NCI-H1694 (cell line): ENCODE measurements around the gene OXGR1.
A peak's percentile ranks its signal among the peaks of the same experiment; 100 is the strongest.
"Not testable (repeated sequence)": the region's sequence is repeated elsewhere in the genome, so short reads cannot be mapped to it uniquely, and the experiment has no call there.

Source experiments
- DNase-seq: peaks from one replicate; lab custom pipeline; 2025; lab: John Stamatoyannopoulos, UW

Gene OXGR1

DNA sequence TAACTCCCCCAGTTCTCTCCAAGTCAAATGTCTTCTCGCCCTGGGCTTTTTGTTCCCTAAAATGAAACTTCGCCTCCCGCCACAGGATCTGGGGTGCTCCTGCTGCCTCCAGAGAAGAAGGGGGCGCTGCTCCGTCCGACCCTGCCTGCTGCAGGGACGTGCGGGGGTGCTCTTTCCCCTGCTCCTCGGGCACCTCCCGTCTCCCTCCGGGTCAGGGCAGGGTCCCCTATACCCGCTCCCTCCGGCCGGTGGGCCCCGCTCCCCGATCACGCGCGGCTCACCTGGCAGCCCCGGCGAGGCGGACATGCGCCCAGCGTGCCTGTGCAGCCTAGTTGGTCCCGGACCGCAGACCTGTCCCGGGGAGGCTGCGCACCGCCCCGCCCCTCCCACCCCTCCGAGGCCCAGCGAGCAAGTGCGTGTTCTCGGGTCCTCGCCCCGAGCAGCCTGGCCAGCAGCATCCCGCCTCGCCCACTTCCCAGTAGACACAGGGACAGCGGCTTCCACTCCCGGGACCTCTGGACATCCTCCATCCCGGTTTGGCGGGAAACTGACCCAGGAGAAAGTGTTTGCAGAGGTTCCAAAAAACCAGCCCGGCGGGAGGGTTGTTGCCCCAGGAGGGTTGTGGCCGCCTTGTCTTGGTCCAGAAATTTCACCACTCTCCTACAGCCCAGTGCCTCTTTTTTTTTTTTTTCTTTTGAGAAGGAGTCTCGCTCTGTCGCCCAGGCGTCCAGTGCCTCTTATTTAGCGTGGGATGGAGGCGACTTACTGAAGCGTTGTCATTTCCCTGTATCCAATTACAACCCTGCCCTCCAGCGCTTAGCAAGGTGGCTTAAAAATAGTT lies at the start of gene OXGR1:
OXGR1 (minus strand) TSS at position 460 of the 841 bp plus-strand sequence. CDS start 6,717 bp downstream, outside the sequence.
- no peak for DNase-seq

DNA sequence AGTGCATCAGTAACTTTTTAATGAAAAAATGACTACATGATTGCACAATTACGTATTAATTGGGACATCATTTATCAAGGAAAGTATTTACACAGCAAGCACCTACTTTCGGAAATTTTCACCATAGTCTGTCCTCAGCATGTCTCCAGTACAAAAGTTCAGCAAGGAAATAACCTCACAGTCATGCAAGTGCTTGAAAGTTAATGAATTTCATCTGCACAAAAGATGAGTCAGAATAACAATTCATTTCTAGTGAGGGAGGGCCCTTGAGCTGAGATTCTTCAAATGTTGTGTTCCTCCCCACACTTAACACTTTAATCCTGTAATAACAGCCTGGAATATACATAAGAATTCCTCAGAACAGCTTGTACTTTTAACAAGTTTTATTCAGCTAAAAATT lies 49.0 kb upstream of the OXGR1 start:
- DNase-seq, result no peak

DNA sequence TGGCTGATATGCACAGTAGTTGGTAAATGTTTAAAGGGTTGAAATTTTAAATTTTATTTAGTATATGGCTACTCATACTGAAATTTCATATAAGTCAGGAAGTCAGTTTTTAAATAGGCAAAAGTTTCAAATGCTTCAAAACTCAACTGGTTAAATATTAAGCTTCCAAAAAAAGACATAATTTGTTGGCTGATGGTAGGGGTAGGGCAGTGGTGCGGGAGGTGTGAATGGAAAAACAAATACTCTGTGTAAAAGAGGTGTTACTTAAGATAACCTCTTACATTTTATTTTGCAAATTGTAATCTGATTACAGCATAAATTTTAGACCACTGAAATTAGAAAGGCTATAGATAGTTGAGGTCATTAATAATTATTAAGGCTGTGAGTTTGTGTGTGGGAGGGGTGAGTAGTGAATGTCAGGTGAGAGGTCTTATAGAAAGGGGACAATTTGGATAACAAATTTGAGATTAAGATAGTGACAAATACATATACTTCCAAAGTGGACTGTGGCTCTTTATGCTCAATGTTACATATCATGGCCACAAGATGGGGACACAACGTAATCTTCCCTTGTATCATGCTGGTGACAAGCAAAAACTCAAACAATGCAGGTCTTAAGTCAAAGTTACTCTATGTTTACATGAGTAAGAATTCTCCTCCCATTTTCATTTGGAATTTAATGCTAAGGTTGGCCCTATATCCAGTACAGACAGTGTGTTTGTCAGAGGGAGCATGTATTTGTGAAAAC lies 36.6 kb upstream of the OXGR1 start:
- DNase-seq, result peak; percentile 1

DNA sequence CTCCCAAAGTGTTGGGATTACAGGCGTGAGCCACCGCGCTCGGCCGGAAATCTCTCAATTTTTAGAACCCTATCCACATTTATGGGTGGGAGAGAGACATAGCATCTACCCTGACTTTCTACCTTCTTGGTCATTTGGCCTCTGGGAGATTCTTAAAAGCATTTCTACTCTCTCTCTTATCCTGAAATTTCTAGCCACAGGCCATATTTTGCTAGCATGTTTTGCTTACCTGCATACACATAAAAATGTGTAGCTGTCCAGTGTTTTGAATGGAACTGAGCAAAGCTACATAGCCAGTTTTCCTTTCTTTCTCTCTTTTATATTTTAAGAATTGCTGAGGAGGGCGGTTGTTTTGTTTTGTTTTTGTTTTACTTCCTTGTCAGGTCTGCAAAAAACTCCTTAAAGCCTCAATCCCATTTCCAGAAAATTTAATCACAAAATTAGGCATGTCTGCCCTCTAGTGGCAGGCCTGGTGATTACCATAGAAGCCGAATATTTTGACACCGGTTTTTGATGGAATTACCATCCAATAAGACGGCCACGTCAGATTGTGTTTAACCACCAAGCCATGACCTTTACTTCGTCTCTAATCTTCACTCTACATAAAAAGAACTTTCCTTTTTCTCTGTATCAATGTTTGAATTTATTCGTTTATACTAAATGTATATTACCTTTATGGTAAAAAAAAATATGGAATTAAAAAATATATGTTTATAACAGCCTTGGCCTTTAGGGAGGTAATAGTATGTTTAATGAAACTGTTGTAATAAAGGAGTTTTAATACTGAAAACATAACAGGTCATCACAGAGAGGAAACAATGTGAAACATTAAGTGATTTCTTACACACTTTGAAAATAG lies 34.4 kb upstream of the OXGR1 start:
- DNase-seq, result peak; percentile 67

DNA sequence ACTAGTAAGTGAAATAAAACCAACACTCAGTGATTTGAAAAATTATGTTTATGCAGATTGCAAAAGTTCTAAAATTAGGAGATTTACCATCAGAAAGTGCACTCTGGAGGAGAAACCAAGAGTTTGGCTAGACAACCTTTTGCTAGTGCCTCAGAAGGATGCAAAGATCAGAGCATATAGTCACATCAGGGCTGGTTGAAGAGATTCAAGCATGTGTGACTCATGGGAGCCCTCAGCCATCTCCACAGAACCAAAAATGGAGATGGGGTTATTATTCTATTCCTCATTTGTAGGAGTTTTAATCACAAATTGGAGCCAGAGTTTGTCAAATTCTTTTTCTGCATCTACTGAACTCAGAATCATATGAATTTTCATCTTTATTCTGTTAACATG lies 32.9 kb upstream of the OXGR1 start:
- DNase-seq, result no peak

DNA sequence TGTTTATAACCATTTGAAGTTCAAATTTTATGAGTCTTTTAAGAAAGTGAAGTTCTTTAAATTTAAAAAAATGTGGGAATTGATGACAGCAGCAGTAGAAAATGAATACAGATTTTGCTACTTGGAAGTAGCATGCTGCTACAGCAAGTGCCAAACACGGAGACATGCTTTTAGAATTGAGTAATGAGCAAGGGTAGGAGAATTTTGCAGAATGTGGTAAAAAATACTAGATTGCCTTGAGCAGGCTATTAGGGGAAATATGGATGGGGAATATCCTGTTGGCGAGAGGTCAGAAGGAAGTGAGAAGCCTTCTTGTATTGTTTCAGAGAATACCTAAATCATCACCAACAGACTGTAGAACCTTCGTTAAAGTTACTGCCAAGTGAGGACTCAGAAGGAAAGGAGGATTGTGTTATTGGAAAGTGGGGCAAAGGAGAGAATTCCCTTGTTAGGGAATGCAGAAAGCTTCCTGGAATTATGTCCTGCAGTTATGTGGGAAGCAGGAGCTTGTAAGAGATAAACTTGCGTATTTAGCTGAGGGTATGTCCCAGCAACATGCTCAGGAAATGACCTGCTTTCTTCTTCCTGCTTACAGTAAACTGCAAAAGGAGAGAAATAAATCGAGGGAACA lies 32.4 kb upstream of the OXGR1 start:
- no peak for DNase-seq

DNA sequence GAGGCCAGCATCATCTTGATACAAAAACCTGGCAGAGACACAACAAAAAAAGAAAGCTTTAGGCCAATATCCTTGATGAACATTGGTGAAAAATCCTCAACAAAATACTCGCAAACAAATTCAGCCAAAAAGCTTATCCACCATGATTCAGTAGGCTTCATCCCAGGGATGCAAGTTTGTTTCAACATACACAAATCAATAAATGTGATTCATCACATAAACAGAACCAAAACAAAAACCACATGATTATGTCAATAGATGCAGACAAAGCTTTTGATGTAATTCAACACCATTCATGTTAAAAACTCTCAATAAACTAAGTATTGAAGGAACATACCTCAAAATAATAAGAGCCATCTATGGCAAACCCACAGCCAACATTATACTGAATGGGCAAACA lies 29.5 kb upstream of the OXGR1 start:
- not testable (repeated sequence) for DNase-seq

DNA sequence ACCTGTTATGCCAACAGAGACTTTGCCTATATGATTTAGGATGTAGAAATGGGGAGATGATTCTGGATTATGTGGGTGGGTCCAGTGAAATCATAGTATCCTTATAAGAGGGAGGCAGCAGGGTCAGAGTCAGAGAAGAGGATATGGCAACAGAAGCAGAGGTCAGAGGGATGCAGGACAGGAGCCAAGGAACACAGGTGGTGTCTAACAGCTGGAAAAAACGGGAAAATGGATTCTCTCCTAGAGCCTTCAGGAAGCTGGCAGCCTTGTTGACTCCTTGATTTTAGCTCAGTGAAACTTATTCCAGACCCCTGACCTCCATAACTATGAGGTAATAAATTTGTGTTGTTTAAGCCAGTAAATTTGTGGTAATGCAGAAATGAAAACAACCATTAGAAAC lies 28.8 kb upstream of the OXGR1 start:
- DNase-seq, result no peak

DNA sequence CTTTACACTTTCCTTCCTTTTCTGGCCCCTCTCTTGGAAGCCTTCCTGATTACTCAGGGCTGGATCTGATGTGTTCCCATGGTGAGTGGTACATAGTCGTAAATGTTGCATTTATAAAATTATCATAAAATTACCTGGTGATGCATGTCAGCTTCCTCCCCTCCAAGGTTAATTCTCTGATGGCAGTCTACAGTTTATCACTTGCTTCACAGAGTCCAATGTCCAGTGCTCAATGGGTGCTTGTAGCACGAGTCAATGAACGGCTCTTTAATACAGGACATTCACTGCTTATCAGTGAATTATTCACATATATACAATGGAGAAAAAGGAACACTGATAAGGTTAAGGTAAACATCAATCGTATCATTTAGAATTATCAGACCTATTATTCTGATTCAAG lies 27.0 kb upstream of the OXGR1 start:
- DNase-seq, result no peak

DNA sequence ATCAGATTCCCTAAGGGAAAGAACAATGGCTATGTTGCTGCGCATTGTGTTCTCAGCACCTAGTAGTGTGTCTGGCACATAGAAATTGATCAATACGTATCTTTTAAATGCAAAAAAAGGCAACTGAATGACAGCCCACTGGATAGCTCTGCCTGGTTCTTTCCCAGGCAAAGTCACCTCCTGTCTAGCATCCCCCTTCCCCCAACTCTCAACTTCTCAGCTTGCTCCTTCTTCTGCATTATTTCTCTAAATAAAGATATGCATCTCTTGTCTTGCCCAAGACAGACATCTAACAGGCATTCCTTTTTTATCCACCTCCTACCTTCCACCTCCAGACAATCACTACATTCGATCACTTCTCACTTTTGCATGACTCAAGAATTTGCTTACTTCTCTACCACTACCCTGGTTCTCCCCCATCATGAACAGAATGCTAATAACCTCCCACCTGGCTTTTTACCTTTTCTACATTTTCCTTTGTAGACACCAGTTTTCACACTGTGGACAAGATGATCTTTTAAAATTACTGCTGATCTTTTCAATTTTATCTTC lies 26.5 kb upstream of the OXGR1 start:
- no peak for DNase-seq

DNA sequence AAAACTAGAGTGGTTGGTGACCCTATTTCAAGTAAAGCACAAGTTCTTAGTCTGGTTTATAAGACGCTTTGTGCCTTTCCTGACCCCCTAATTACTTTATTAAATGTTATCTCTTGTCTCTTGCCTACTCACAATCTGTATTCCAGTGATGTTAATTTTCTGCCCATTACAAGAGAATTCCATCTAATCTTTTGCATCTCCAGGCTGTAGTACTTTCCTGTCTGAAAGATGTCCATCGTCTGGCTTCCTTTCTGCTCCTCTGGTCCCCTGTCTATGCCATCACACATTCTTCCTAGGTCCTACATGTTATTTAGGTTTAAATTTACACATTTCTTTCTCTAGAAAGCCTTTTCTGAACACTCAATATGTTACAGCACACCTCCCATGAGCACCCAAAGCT lies 25.9 kb upstream of the OXGR1 start:
- DNase-seq, result no peak

DNA sequence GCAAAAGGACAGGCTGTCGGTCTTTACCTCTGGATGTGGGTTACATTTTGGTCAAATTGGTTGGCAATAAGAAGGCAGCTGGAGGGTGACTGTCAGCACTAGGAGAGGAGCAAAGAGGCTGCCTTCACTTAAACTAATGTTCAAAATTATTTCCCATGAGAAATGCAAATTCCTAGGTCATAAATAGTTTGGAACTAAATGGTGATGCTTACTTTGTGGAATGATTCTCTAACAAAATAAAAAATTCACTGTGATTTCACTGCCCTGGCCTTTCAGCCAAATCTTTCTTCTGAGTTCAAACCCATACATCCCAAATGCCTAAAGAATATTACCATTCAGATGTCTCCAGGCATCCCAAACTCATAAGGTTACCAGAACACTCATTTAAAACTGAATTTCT lies 25.0 kb upstream of the OXGR1 start:
- DNase-seq, result no peak

DNA sequence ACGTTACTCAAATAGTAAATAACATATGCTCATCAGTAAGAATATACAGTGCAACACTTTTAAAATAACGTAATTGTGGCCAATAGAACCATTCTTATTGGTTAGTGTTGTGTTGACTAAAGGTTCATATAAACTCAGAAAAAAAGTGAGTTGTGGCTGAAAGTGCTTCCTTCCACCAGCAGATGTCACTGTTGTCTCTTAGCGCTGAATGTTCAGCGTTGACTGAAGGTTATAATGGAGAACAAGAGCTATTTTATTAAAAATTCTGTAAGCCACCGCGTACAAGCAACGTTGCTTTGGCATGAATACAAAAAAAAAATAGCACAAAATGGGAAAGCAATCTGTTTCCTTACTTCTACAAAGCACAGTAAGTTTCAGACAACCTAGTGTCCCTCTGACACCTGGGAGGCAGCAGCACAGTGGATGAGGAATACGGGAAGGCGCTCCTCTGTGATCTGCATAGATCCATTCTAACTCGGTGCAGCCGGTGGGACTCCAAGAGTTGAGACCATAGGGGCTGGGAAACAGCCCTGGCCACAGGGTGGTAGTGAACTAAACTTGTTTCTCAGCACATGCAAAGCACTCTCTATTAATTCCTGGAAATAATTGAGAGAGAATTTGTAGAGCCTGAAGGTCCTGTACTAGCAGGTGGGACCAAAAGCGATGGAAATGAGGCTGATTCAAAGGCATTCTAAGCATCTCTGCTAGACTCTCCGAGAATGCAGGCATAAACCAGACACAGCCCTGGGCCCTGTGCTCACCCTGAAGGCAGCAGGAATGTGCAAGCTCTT lies 23.9 kb upstream of the OXGR1 start:
- peak; percentile 42 for DNase-seq

DNA sequence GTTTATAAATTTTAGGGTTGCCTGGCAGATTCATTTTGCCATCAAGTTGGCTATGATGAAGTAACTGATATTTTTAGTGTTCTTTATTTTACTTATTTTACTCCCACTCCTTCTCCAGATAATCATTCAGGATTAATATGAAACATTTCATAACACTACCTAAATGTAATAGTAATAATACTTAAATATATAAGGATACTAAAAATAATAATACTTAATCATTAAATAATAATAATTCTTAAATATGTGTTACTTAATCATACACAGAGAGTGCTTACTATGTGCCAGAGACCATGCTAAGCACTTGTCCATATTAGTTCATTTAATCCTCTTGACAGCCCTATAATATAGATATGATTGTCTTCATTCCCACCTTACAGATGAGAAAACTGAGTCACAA lies 23.0 kb upstream of the OXGR1 start:
- DNase-seq, result no peak

DNA sequence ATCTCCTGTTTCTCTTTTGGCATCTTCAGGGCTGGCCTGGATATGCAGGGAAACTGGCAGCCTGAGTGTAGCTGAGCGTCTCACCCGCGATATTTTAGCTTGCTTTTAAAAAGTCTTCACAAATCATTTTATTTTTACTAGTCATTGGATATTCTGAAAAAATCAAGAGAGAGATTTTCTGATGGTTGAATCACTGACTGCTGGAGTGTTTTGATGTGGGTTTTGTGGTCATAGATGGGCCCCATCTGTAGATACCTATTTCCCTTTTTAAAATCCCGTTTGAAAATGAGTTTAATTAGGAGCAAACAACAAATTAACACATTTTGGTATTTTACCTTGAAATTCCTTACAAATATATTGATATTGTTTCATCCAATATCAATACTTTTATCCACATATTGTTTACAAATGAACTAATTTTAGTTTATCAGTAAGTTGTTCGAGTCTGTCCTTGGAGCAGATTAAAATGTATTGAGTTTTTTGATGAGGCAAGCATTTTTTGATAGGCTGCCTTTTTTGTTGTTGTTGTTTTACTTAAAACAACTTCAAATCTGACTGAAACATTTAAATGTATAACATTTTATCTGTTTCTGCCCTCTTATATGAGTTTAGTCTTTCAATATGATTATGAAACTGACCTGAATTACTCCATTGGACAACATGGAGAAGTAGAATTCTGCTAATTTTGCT lies 21.5 kb upstream of the OXGR1 start:
- no peak for DNase-seq

DNA sequence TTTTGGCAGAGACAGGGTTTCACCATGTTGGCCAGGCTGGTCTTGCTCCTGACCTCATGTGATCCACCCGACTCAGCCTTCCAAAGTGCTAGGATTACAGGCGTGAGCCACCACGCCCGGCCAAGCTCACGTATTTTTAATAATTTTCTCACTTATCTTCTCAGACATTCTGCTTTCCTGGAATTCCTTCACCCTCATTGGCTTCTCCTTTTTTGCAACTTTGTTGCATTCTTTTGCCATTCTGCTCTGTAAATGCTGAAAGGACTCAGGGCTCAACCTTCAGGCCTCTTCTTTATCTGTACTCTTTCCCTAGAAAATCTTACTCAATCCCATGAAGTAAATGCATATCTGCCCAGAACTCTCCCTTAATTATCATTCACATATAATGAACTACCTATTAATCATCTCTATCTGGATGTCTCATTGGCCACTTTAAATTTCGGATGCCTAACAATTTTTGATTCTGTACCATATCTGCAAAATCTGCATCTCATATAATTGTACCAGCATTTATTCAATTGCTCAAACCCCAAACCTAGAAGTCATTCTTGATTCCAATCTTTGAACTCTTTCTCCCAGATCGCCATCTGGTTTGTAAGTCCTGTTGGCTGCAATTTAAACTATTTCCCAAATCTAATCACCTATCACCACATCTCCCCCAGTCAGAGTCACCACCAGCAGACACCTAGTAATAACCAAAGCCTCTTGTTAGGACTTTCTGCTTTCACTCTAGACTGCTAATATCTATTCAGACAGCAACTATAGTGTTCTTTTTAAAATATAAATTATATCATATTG lies 18.2 kb upstream of the OXGR1 start:
- DNase-seq, result no peak

DNA sequence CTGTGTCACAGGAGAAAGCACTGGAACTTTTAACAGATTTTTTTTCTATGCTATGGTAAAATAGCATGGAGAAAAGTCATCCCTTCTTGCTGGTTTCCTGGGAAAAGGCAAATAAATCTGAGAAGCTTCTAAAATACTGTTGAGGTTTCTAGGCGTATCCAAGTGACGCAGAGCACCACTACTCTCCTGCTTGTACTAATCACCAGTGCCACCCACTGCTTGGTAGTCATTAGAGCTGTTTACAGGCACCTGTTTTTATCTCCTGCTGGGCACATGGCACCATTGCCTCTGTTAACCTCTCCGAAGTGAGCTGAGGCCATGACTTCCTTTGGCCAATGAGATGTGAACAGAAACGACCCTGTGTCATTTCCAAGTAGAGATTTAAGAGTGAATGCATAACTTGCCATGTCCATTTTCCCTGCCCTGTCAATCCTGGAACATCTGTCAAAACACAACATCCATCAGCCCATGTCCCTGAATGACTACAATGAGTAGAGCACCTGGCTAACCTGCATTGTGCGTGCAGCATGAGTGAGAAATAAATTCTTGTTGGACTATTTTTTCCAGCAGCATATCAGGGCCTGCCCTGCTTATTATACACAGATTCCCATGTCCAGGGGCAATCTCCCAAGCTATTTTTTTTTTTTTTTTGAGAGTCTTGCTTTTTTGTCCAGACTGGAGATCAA lies 17.3 kb upstream of the OXGR1 start:
- DNase-seq, result no peak

DNA sequence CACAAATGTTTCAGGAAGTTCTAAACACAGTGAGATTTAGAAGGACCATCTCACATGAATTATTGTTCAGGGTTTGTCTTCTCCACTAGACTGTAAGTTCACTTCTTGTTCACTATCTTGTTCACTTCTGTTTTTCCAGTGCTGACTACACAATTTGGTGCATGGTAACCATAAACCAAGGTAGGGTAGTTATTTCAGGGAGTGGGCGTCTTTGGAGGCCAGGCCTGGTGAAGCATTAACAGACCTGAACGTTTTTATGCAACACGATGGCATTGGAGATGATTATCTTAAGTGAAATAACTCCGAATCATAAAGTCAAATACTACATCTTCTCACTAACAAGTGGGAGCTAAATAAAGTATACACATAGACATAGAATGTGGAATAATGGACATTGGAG lies 14.4 kb upstream of the OXGR1 start:
- no peak for DNase-seq
